ENCODE results near the gene ZBTB25.

Gene ZBTB25

GRCh38 chr14:64417771-64418125, 85.9 kb downstream of the ZBTB25 start:
- TF ChIP-seq GATA2 (IDR thresholded peaks at IDR 0.05; ENCODE audit: low read depth, low read length): no peak
- no peak for TF ChIP-seq GATA3 (IDR thresholded peaks at IDR 0.05; ENCODE audit: low read depth, low read length)

DNA sequence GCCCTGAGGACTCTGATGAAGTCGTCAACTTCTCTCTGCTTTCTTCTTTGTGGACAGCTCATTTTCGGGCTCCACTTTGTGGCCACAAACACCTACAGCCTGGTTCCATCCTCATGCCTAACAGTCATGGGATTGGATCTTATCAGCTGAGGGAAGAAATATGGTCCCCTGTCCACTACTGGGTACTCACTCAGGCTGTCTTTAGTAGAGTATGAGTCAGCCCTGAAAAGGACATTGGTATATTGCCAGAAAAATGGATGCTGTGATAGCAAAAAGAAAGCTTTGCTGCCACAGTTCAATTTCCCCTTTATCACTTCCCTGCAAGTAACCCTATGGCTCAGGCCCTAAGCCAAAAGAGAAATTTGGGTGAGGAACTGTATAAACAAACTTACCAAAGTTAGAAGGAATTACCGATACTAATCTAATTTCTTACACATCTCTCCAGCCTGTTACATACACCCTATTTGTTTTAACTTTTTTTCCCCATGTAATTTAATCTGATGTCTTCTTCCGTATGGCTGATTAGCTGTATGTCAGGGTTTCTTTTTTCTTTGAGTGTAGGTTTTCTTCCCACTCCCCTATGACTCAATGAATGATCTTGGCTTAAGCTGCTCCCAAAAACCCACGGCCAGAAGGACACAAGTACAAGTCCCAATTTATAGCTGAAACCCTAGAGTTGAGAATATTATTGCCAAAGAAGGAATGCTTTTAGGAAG, 86.4 kb downstream of the ZBTB25 start:
- TF ChIP-seq GATA3 (IDR thresholded peaks at IDR 0.05; ENCODE audit: low read depth, low read length): no peak
- no peak for TF ChIP-seq GATA2 (IDR thresholded peaks at IDR 0.05; ENCODE audit: low read depth, low read length)

DNA sequence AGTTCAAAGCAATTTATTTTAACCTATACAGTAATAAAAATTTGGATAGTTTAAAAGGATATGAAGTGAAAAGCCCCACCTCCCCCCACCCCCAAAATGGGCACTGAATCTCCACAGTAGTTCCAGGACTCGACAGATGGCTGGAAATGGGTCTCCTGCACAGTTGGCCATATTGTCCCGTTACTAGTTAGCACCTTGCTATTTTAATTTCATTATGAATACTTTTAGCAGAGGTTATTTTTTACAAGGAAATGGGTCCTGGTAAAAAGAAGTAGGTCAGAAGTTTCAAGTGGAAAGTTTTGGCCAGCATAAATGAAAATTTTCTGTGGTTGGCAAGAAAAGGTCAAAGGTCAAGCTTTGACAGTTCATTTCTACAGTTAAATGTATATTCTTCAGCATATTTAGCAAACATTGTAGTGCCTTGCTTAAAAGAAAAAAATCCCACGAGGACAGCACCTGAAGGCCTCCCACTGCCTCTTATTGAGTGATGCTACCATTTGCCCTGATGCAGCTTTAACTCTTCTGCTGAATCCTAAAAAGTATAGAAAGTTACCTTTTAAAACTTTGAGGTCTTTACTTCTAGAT, 87.2 kb downstream of the ZBTB25 start:
- TF ChIP-seq GATA3 (IDR thresholded peaks at IDR 0.05; ENCODE audit: low read depth, low read length) (no peak), GATA2 (IDR thresholded peaks at IDR 0.05; ENCODE audit: low read depth, low read length) (no peak)

- TF ChIP-seq GATA3 (IDR thresholded peaks at IDR 0.05; ENCODE audit: low read depth, low read length): no peak
- TF ChIP-seq GATA2 (IDR thresholded peaks at IDR 0.05; ENCODE audit: low read depth, low read length): no peak
Measured at GRCh38 chr14:64412237-64412636, 91.4 kb downstream of the ZBTB25 start.

DNA sequence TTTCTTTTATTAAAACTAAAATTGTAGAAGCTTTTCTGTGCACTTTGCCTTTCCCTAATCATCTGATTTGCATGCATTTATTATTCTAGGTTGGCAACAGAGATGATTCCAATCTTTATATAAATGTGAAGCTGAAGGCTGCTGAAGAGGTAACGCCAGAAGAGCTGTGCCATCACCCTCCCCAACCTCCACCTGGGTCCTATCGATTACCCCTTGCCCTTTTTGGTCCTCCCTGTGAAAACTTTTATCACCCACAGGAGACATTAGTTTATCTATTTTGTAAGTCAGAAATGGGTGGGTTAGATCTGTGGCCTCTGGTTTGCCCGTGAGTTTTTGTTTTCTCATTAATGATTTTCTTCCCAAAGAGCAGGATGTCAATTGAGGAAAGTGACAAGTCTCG, 92.6 kb downstream of the ZBTB25 start:
- TF ChIP-seq GATA2 (IDR thresholded peaks at IDR 0.05; ENCODE audit: low read depth, low read length) (no peak), GATA3 (IDR thresholded peaks at IDR 0.05; ENCODE audit: low read depth, low read length) (no peak)

DNA sequence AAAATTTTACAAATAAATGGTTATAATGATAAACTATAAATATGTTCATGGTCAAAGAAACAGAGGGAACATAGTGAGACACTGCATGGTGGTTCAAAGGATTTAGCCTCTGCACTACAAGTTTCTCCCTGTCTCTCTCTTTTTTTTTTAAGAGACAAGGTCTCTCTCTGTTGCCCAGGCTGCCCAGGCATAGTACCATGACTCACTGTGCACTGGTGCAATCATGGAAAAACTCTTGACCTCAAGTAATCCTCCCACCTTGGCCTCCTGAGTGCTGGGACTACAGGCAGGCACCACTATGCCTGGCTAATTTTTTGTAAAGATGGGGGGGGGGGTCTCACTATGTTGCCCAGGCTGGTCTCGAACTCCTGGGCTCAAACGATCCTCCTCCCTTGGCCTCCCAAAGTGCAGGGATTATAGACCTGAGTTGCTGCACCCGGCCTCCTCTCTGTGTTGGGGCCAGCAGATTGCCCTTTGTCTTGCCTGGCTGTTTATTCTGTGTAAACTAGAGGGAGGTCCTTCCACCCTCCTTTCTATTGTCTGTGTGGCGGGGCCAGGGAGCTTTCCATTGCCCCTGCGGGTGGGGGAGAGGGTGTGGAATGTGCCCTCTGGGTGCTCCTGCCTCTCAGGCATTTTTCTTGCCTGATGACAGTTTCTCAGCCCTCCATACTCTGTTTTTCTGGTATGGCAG, 93.4 kb downstream of the ZBTB25 start:
- TF ChIP-seq GATA3 (IDR thresholded peaks at IDR 0.05; ENCODE audit: low read depth, low read length) (no peak), GATA2 (IDR thresholded peaks at IDR 0.05; ENCODE audit: low read depth, low read length) (no peak)

- TF ChIP-seq GATA2 (IDR thresholded peaks at IDR 0.05; ENCODE audit: low read depth, low read length) (no peak), GATA3 (IDR thresholded peaks at IDR 0.05; ENCODE audit: low read depth, low read length) (no peak)
Measured at GRCh38 chr14:64409126-64409920, 94.3 kb downstream of the ZBTB25 start.

DNA sequence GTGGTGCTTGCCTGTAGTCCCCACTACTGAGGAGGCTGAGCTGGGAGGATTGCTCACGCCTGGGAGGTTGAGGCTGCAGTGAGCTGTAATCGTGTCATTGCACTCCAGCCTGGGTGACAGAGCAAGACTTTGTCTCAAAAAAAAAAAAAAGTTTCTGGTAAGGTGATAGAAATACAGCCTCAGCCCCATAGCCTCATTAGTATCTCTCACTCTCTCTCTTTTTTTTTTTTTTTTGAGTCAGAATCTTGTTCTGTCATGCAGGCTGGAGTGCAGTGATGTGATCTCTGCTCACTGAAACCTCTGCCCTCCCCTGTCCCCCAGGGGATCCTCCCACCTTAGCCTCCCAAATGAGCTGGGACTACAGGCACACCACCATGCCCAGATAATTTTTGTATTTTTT, 96.3 kb downstream of the ZBTB25 start:
- TF ChIP-seq GATA3 (IDR thresholded peaks at IDR 0.05; ENCODE audit: low read depth, low read length): no peak
- no peak for TF ChIP-seq GATA2 (IDR thresholded peaks at IDR 0.05; ENCODE audit: low read depth, low read length)

GRCh38 chr14:64405295-64405694, 98.3 kb downstream of the ZBTB25 start:
- TF ChIP-seq GATA2 (IDR thresholded peaks at IDR 0.05; ENCODE audit: low read depth, low read length): no peak
- TF ChIP-seq GATA3 (IDR thresholded peaks at IDR 0.05; ENCODE audit: low read depth, low read length): no peak

DNA sequence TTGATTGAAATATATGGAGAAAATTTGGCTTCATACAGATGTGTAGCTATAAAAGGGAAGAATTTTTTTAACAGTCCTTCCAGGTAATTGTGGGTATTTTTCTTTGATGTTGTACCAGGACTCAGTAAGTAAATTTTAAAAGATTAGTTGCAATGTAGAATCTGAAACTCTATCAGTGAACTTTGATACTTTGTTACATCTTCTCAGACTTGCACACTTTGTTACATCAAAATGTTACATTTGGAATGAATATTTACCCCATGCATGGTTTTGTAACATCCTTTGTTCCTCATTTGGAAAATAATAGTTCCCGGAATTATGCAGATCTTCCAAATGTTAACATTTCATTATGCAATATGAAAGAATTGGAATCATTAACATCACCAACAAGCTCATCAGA, 101.7 kb downstream of the ZBTB25 start:
- TF ChIP-seq GATA2 (IDR thresholded peaks at IDR 0.05; ENCODE audit: low read depth, low read length) (no peak), GATA3 (IDR thresholded peaks at IDR 0.05; ENCODE audit: low read depth, low read length) (no peak)

GRCh38 chr14:64400829-64401459, 102.7 kb downstream of the ZBTB25 start:
- no peak for TF ChIP-seq GATA2 (IDR thresholded peaks at IDR 0.05; ENCODE audit: low read depth, low read length)
- TF ChIP-seq GATA3 (IDR thresholded peaks at IDR 0.05; ENCODE audit: low read depth, low read length): no peak
